GM21723 (cell line): ENCODE results near the gene TUBGCP4.

Source experiments
- ATAC-seq: cut with Tn5 transposase; IDR thresholded peaks from one replicate; pipeline ENCODE4 v1.9.1; 2021; ENCODE audit warnings: mild to moderate bottlenecking, moderate library complexity; ENCODE audit not compliant: unreplicated experiment

TUBGCP4 gene

GRCh38 chr15:43402255-43402654, 31.4 kb downstream of the TUBGCP4 start:
- no peak for ATAC-seq

- no peak for ATAC-seq
Measured at GRCh38 chr15:43403616-43404015, 32.7 kb downstream of the TUBGCP4 start.

- ATAC-seq, result no peak
Measured at GRCh38 chr15:43404130-43404529, 33.2 kb downstream of the TUBGCP4 start.

GRCh38 chr15:43406189-43406588, 35.3 kb downstream of the TUBGCP4 start:
- no peak for ATAC-seq

- ATAC-seq, result no peak
Measured at GRCh38 chr15:43406808-43407207, 35.9 kb downstream of the TUBGCP4 start.

GRCh38 chr15:43408789-43409188, 37.9 kb downstream of the TUBGCP4 start:
- no peak for ATAC-seq

- no peak for ATAC-seq
Measured at GRCh38 chr15:43410572-43411214, 39.8 kb downstream of the TUBGCP4 start.

- ATAC-seq, result no peak
Measured at GRCh38 chr15:43412096-43412495, 41.2 kb downstream of the TUBGCP4 start.

- ATAC-seq, result no peak
Measured at GRCh38 chr15:43414196-43414595, 43.3 kb downstream of the TUBGCP4 start.

- ATAC-seq, result no peak
Measured at GRCh38 chr15:43420435-43420834, 49.5 kb downstream of the TUBGCP4 start.

GRCh38 chr15:43420876-43421275, 50.0 kb downstream of the TUBGCP4 start:
- ATAC-seq, result no peak

GRCh38 chr15:43423793-43424192, 52.9 kb downstream of the TUBGCP4 start:
- ATAC-seq, result no peak

- ATAC-seq, result no peak
Measured at GRCh38 chr15:43429687-43430086, 58.8 kb downstream of the TUBGCP4 start.

GRCh38 chr15:43433165-43433564, 62.3 kb downstream of the TUBGCP4 start:
- no peak for ATAC-seq

- ATAC-seq, result no peak
Measured at GRCh38 chr15:43433661-43434303, 62.9 kb downstream of the TUBGCP4 start.

- ATAC-seq, result no peak
Measured at GRCh38 chr15:43434446-43434845, 63.5 kb downstream of the TUBGCP4 start.

- ATAC-seq, result no peak
Measured at GRCh38 chr15:43436395-43436794, 65.5 kb downstream of the TUBGCP4 start.

- ATAC-seq, result no peak
Measured at GRCh38 chr15:43439268-43439667, 68.4 kb downstream of the TUBGCP4 start.

- peak; percentile 61 for ATAC-seq
Measured at GRCh38 chr15:43440721-43441281, 69.9 kb downstream of the TUBGCP4 start.

- no peak for ATAC-seq
Measured at GRCh38 chr15:43441316-43441715, 70.4 kb downstream of the TUBGCP4 start.

GRCh38 chr15:43446344-43446743, 75.4 kb downstream of the TUBGCP4 start:
- ATAC-seq, result no peak

- ATAC-seq, result no peak
Measured at GRCh38 chr15:43449981-43450380, 79.1 kb downstream of the TUBGCP4 start.
